Panc1 (cell line): ENCODE results near the gene ACYP2. TPM values are rescaled to one million over a fixed set of nuclear protein-coding genes. Genes with fewer than 3 reads are reported as not detected.

Experiments used
- ATAC-seq: fragments of 200-7000 bp; cut with Tn5 transposase; 2 replicates; pipeline ENCODE4 v1.9.1; 2020; ENCODE audit warnings: mild to moderate bottlenecking, moderate library complexity
- BruUV-seq: library from RNA; stranded (reverse); fragments of 400-500 nt; replicated peaks from 2 replicates; lab custom pipeline; 2021; lab: Mats Ljungman, UMichigan
- CTCF ChIA-PET: fragments of 300-600 bp; sonication (Branson Sonifier 250); formaldehyde crosslinking; loops from one replicate; lab custom pipeline; 2022; ENCODE audit warnings: antibody characterized with exemption; lab: Charles Lee
- POLR2A ChIA-PET: fragments of 300-600 bp; sonication (Branson Sonifier 250); formaldehyde crosslinking; loops from one replicate; lab custom pipeline; 2022; ENCODE audit warnings: antibody characterized with exemption; lab: Charles Lee
- DNase-seq: peaks from one replicate; pipeline ENCODE4 v3.0.0-alpha.2; 2010; ENCODE audit warnings: low read depth, low spot score
- H3K27ac ChIP-seq: 2 replicates; pipeline ENCODE4 v1.5.1; 2011; ENCODE audit warnings: mild to moderate bottlenecking, low read length, inconsistent platforms
- H3K27me3 ChIP-seq: fragments of 200-500 bp; sonication (Bioruptor generic); 2 replicates; pipeline ENCODE4 v1.6.0; 2014; ENCODE audit warnings: low read length, inconsistent platforms; ENCODE audit not compliant: control insufficient read depth, insufficient read depth
- H3K36me3 ChIP-seq: fragments of 200-500 bp; sonication (Bioruptor generic); 2 replicates; pipeline ENCODE4 v1.5.1; 2014; ENCODE audit warnings: inconsistent platforms, mild to moderate bottlenecking, low read length, moderate library complexity; ENCODE audit not compliant: control insufficient read depth, insufficient read depth
- H3K4me1 ChIP-seq: 2 replicates; pipeline ENCODE4 v1.5.1; 2011; ENCODE audit warnings: inconsistent platforms, mild to moderate bottlenecking, low read length, moderate library complexity; ENCODE audit not compliant: control insufficient read depth, insufficient read depth
- H3K4me3 ChIP-seq, 2 experiments: 2 replicates each; pipeline ENCODE4 v1.5.1; 2011 to 2012; ENCODE audit warnings: low read depth in 2 of 2, low read length in 2 of 2, mild to moderate bottlenecking in 2 of 2, inconsistent platforms in 1 of 2, moderate library complexity in 1 of 2
- H3K9me3 ChIP-seq: fragments of 200-500 bp; sonication (Bioruptor generic); 2 replicates; pipeline ENCODE4 v1.5.1; 2014; ENCODE audit warnings: low read depth, mild to moderate bottlenecking, inconsistent platforms, low read length, moderate library complexity; ENCODE audit not compliant: control insufficient read depth, insufficient read depth
- POLR2AphosphoS5 ChIP-seq: IDR thresholded peaks from 2 replicates; pipeline ENCODE4 v1.6.1; 2012; ENCODE audit warnings: mild to moderate bottlenecking, low read depth, low read length, moderate library complexity
- REST ChIP-seq, 2 experiments: IDR thresholded peaks; 2 replicates each; pipeline ENCODE4 v1.6.1; 2011 to 2012; ENCODE audit warnings: low read depth in 2 of 2, control low read depth in 1 of 2, low read length in 1 of 2, mild to moderate bottlenecking in 1 of 2, moderate library complexity in 1 of 2; ENCODE audit not compliant: insufficient read depth in 1 of 2
- SIN3A ChIP-seq: IDR thresholded peaks from 2 replicates; pipeline ENCODE4 v1.6.1; 2012; ENCODE audit warnings: low read depth, mild to moderate bottlenecking, low read length, moderate library complexity, borderline replicate concordance; ENCODE audit not compliant: insufficient read depth
- TCF7L2 ChIP-seq: IDR thresholded peaks from 2 replicates; pipeline ENCODE4 v1.6.1; 2011; ENCODE audit warnings: mild to moderate bottlenecking, low read depth, low read length, inconsistent platforms
- in situ Hi-C: cut with HindIII; loops from 2 replicates; pipeline ENCODE4 v1.10.0; 2016; ENCODE audit warnings: low sequenced_read_pairs, low pct_unique_long_range_greater_than_20kb
- intact Hi-C: fragments of 100-400 bp; cut with micrococcal nuclease; formaldehyde crosslinking; loops from one replicate; pipeline ENCODE4 v1.10.0; 2022; ENCODE audit not compliant: unreplicated experiment
- total RNA-seq: library from RNA; stranded (reverse); gene quantifications from one replicate; pipeline ENCODE4 v1.2.1, GENCODE V29; 2021; ENCODE audit not compliant: unreplicated experiment
- TF ChIP-seq, protein P1 (sequence below): fragments of 450-650 bp; IDR thresholded peaks from 2 replicates; pipeline ENCODE4 v1.5.1; 2017; ENCODE audit warnings: mild to moderate bottlenecking

The ACYP2 gene
- total RNA-seq, 1 experiment from 2014 or later, result 11.5 TPM

- in situ Hi-C loops, result no loop called here
- H3K36me3 ChIP-seq, result no peaks in the 10 kb centered on the region
- ATAC-seq (no peak), DNase-seq (no peak)
- TF ChIP-seq TCF7L2 (no peak), REST (IDR thresholded peaks at IDR 0.05; ENCODE audit: insufficient read depth in 1 of 2, low read depth in 2 of 2, low read length in 1 of 2) (no peak), POLR2AphosphoS5 (no peak), SIN3A (no peak)
- TF ChIP-seq, protein P1, sequence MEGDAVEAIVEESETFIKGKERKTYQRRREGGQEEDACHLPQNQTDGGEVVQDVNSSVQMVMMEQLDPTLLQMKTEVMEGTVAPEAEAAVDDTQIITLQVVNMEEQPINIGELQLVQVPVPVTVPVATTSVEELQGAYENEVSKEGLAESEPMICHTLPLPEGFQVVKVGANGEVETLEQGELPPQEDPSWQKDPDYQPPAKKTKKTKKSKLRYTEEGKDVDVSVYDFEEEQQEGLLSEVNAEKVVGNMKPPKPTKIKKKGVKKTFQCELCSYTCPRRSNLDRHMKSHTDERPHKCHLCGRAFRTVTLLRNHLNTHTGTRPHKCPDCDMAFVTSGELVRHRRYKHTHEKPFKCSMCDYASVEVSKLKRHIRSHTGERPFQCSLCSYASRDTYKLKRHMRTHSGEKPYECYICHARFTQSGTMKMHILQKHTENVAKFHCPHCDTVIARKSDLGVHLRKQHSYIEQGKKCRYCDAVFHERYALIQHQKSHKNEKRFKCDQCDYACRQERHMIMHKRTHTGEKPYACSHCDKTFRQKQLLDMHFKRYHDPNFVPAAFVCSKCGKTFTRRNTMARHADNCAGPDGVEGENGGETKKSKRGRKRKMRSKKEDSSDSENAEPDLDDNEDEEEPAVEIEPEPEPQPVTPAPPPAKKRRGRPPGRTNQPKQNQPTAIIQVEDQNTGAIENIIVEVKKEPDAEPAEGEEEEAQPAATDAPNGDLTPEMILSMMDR, result no peak
- no peak overlapping the region for H3K27ac ChIP-seq
- CTCF ChIA-PET, result no interaction called here
- no peak overlapping the region for H3K4me3 ChIP-seq
- no TSS peak for BruUV-seq
- no peaks in the 10 kb centered on the region for H3K27me3 ChIP-seq
- POLR2A ChIA-PET, result no interaction called here
- H3K4me1 ChIP-seq, result no peaks in the 10 kb centered on the region
- intact Hi-C loops, result no loop called here
- no peaks in the 10 kb centered on the region for H3K9me3 ChIP-seq
Observed at GRCh38 chr2:54086157-54086556, 29.3 kb upstream of the ACYP2 start.

- no peak for DNase-seq
- no TSS peak for BruUV-seq
- in situ Hi-C loops (no loop called here), intact Hi-C loops (no loop called here)
- Histone ChIP-seq H3K27me3 (no peaks in the 10 kb centered on the region), H3K4me1 (no peaks in the 10 kb centered on the region), H3K9me3 (no peaks in the 10 kb centered on the region), H3K27ac (no peak overlapping the region), H3K36me3 (no peaks in the 10 kb centered on the region), H3K4me3 (no peak overlapping the region)
- CTCF ChIA-PET, result no interaction called here
- POLR2A ChIA-PET, result interaction anchor here (0.6 kb wide), 1 partner anchor 68 kb away, joined by 3 read pairs; no protein-coding TSS in a partner anchor
- no peak for ATAC-seq
- TF ChIP-seq SIN3A (no peak), REST (IDR thresholded peaks at IDR 0.05; ENCODE audit: insufficient read depth in 1 of 2, low read depth in 2 of 2, low read length in 1 of 2) (no peak), POLR2AphosphoS5 (no peak), TCF7L2 (no peak)
- TF ChIP-seq, protein P1, result no peak
Observed at GRCh38 chr2:54088191-54088634, 27.2 kb upstream of the ACYP2 start.
